H9 (cell line): ENCODE data around the gene FNDC3B. TPM values are rescaled to one million over a fixed set of nuclear protein-coding genes. Genes with fewer than 3 reads are reported as not detected.

Experiments used
- DNase-seq: peaks from one replicate; pipeline ENCODE4 v3.0.0-alpha.2; 2017
- H2AFZ ChIP-seq: one replicate; pipeline ENCODE4 v1.6.1; 2013; ENCODE audit warnings: mild to moderate bottlenecking, low read length, control low read depth, moderate library complexity
- H2AK5ac ChIP-seq: 2 replicates; pipeline ENCODE4 v1.6.1; 2013; ENCODE audit warnings: low read length, control low read depth, mixed read lengths; ENCODE audit not compliant: insufficient read length
- H2BK120ac ChIP-seq: one replicate; pipeline ENCODE4 v1.6.1; 2013; ENCODE audit warnings: low read depth, mild to moderate bottlenecking, low read length, control low read depth, inconsistent platforms; ENCODE audit not compliant: poor library complexity, severe bottlenecking
- H2BK12ac ChIP-seq: 2 replicates; pipeline ENCODE4 v1.6.1; 2013; ENCODE audit warnings: low read length, control low read depth, mixed read lengths, low read depth; ENCODE audit not compliant: insufficient read length
- H2BK15ac ChIP-seq: 2 replicates; pipeline ENCODE4 v1.6.1; 2013; ENCODE audit warnings: low read depth, low read length, control low read depth
- H2BK20ac ChIP-seq: one replicate; pipeline ENCODE4 v1.6.1; 2013; ENCODE audit warnings: low read depth, mild to moderate bottlenecking, low read length, control low read depth, inconsistent platforms; ENCODE audit not compliant: poor library complexity, severe bottlenecking
- H2BK5ac ChIP-seq: 2 replicates; pipeline ENCODE4 v1.6.1; 2013; ENCODE audit warnings: low read length, control low read depth, mixed read lengths; ENCODE audit not compliant: insufficient read length
- H3K14ac ChIP-seq: 2 replicates; pipeline ENCODE4 v1.6.1; 2013; ENCODE audit warnings: low read length, control low read depth; ENCODE audit not compliant: insufficient read depth
- H3K18ac ChIP-seq: 2 replicates; pipeline ENCODE4 v1.6.1; 2013; ENCODE audit warnings: low read depth, mild to moderate bottlenecking, mixed read lengths, low read length, control low read depth; ENCODE audit not compliant: insufficient read length
- H3K23ac ChIP-seq: 2 replicates; pipeline ENCODE4 v1.6.1; 2013; ENCODE audit warnings: low read length, control low read depth, mixed read lengths, low read depth; ENCODE audit not compliant: insufficient read length
- H3K23me2 ChIP-seq: 2 replicates; pipeline ENCODE4 v1.6.1; 2013; ENCODE audit warnings: low read depth, mild to moderate bottlenecking, mixed read lengths, low read length, control low read depth; ENCODE audit not compliant: insufficient read length, poor library complexity, severe bottlenecking
- H3K27ac ChIP-seq: 2 replicates; pipeline ENCODE4 v1.5.1; 2013; ENCODE audit warnings: low read length, control low read depth, mixed read lengths, low read depth; ENCODE audit not compliant: insufficient read length
- H3K27me3 ChIP-seq: 2 replicates; pipeline ENCODE4 v1.6.1; 2013; ENCODE audit warnings: low read length, control low read depth, inconsistent platforms; ENCODE audit not compliant: insufficient read depth
- H3K4ac ChIP-seq: 2 replicates; pipeline ENCODE4 v1.6.1; 2013; ENCODE audit warnings: low read depth, mild to moderate bottlenecking, control low read depth, inconsistent platforms, low read length, moderate library complexity
- H3K4me1 ChIP-seq: 2 replicates; pipeline ENCODE4 v1.6.1; 2013; ENCODE audit warnings: low read length, control low read depth, inconsistent platforms; ENCODE audit not compliant: insufficient read depth
- H3K4me2 ChIP-seq: 2 replicates; pipeline ENCODE4 v1.6.1; 2013; ENCODE audit warnings: low read length, control low read depth, mixed read lengths; ENCODE audit not compliant: insufficient read length, insufficient read depth
- H3K56ac ChIP-seq: 2 replicates; pipeline ENCODE4 v1.6.1; 2013; ENCODE audit warnings: low read depth, mild to moderate bottlenecking, mixed read lengths, low read length, control low read depth; ENCODE audit not compliant: insufficient read length
- H3K79me1 ChIP-seq: 2 replicates; pipeline ENCODE4 v1.6.1; 2013; ENCODE audit warnings: low read depth, mild to moderate bottlenecking, moderate library complexity, low read length, control low read depth, inconsistent platforms; ENCODE audit not compliant: insufficient read depth, poor library complexity, severe bottlenecking
- H3K79me2 ChIP-seq: 2 replicates; pipeline ENCODE4 v1.6.1; 2013; ENCODE audit warnings: low read length, control low read depth, inconsistent platforms; ENCODE audit not compliant: insufficient read depth
- H3K9ac ChIP-seq: 2 replicates; pipeline ENCODE4 v1.6.1; 2013; ENCODE audit warnings: low read length, control low read depth, mixed read lengths; ENCODE audit not compliant: insufficient read length; ENCODE audit errors: extremely low read depth
- H3K9me3 ChIP-seq: one replicate; pipeline ENCODE4 v1.6.1; 2013; ENCODE audit warnings: low read depth, low read length, inconsistent platforms; ENCODE audit not compliant: control insufficient read depth
- H3T11ph ChIP-seq: one replicate; pipeline ENCODE4 v1.6.1; 2013; ENCODE audit warnings: mild to moderate bottlenecking, low read length, control low read depth, inconsistent platforms
- H4K20me1 ChIP-seq: one replicate; pipeline ENCODE4 v1.6.1; 2013; ENCODE audit not compliant: control insufficient read depth, insufficient read length, insufficient read depth
- H4K5ac ChIP-seq: 2 replicates; pipeline ENCODE4 v1.6.1; 2013; ENCODE audit warnings: low read depth, mild to moderate bottlenecking, mixed read lengths, low read length, control low read depth; ENCODE audit not compliant: insufficient read length
- H4K8ac ChIP-seq: replicated peaks from 2 replicates; pipeline ENCODE4 v1.6.1; 2013; ENCODE audit warnings: low read length, control low read depth, mixed read lengths, low read depth; ENCODE audit not compliant: insufficient read length
- H4K91ac ChIP-seq: 2 replicates; pipeline ENCODE4 v1.6.1; 2013; ENCODE audit warnings: low read depth, mild to moderate bottlenecking, moderate library complexity, mixed read lengths, low read length, control low read depth; ENCODE audit not compliant: insufficient read length
- H3K27ac Mint-ChIP-seq, 3 experiments: 2 replicates in 2 of 3; 3 replicates in 1 of 3; pipeline ENCODE4 v1.8.0; 2020 to 2021; ENCODE audit warnings: mixed read lengths in 3 of 3, mild to moderate bottlenecking in 1 of 3, moderate library complexity in 1 of 3
- H3K27me3 Mint-ChIP-seq: 2 replicates; pipeline ENCODE4 v1.8.0; 2021; ENCODE audit warnings: low read depth, mild to moderate bottlenecking, moderate library complexity, mixed read lengths
- H3K36me3 Mint-ChIP-seq, 3 experiments: 2 replicates in 2 of 3; 3 replicates in 1 of 3; pipeline ENCODE4 v1.8.0; 2020 to 2021; ENCODE audit warnings: low read depth in 3 of 3, mixed read lengths in 3 of 3; ENCODE audit not compliant: insufficient read depth in 1 of 3
- H3K4me1 Mint-ChIP-seq, 2 experiments: 2 replicates each; pipeline ENCODE4 v1.8.0; 2020; ENCODE audit warnings: mixed read lengths in 2 of 2
- H3K4me3 Mint-ChIP-seq, 2 experiments: 2 replicates in 1 of 2; 3 replicates in 1 of 2; pipeline ENCODE4 v1.8.0; 2020 to 2021; ENCODE audit warnings: mild to moderate bottlenecking in 2 of 2, mixed read lengths in 2 of 2, moderate library complexity in 1 of 2
- H3K9me3 Mint-ChIP-seq, 2 experiments: 2 replicates in 1 of 2; 3 replicates in 1 of 2; pipeline ENCODE4 v1.8.0; 2020; ENCODE audit warnings: mild to moderate bottlenecking in 2 of 2, mixed read lengths in 2 of 2, moderate library complexity in 1 of 2
- CTCF ChIP-seq: fragments of 200-600 bp; sonication (generic); conservative IDR thresholded peaks from 3 replicates; pipeline ENCODE4 v1.8.0; 2021; ENCODE audit warnings: antibody characterized with exemption, mild to moderate bottlenecking
- WGBS: extraction: QIAGEN DNeasy Blood & Tissue Kit; methylation state at CpG from one replicate; pipeline ENCODE4 v1.1.7; 2013; ENCODE audit warnings: missing lambda C conversion rate, low lambda C conversion rate, mixed read lengths; ENCODE audit not compliant: insufficient read length; ENCODE audit errors: extremely low coverage; 5-methylcytosine and 5-hydroxymethylcytosine counted together
- total RNA-seq: library from RNA; stranded (reverse); gene quantifications from 2 replicates; pipeline ENCODE4 v1.2.1, GENCODE V29; 2021

Gene FNDC3B
- total RNA-seq, 1 experiment from 2014 or later, result 43.8 TPM

GRCh38 chr3:172171396-172172075, 132.2 kb downstream of the FNDC3B start:
- no peak overlapping the region for H3K27ac ChIP-seq

More at GRCh38 chr3:172171396-172172075, 132.2 kb downstream of the FNDC3B start:
- H3T11ph ChIP-seq, result no peak overlapping the region
- H3K14ac ChIP-seq, result no peak overlapping the region
- peaks cover 20% of the 10 kb centered on the region for H3K4me1 ChIP-seq
- H3K27me3 ChIP-seq, result no peaks in the 10 kb centered on the region
- H2BK12ac ChIP-seq, result no peak overlapping the region
- H3K23ac ChIP-seq, result no peak overlapping the region
- no peak overlapping the region for H4K8ac ChIP-seq
- no peak overlapping the region for H4K5ac ChIP-seq
- peak overlapping the region; percentile 66 for H2BK5ac ChIP-seq
- no peaks in the 10 kb centered on the region for H3K79me1 ChIP-seq
- no peak overlapping the region for H4K91ac ChIP-seq
- H3K79me2 ChIP-seq, result peaks cover 1% of the 10 kb centered on the region; the same call in 1 of the 2 replicates
- TF ChIP-seq CTCF, result no peak
- H3K23me2 ChIP-seq, result peaks cover 4% of the 10 kb centered on the region
- no peaks in the 10 kb centered on the region; a peak in 1 of 5 replicates for H3K9me3 Mint-ChIP-seq
- no peaks in the 10 kb centered on the region for H4K20me1 ChIP-seq
- no CpG with 5 or more reads among the region's 2 CpGs for WGBS
- no peak overlapping the region for H2AK5ac ChIP-seq
- no peaks in the 10 kb centered on the region for H3K9me3 ChIP-seq
- no peaks in the 10 kb centered on the region; a peak in 1 of 7 replicates for H3K36me3 Mint-ChIP-seq
- H2BK120ac ChIP-seq, result no peak overlapping the region
- no peak overlapping the region for H3K4me2 ChIP-seq
- H2BK15ac ChIP-seq, result no peak overlapping the region
- no peaks in the 10 kb centered on the region for H3K27me3 Mint-ChIP-seq
- no peak overlapping the region for H3K56ac ChIP-seq
- H3K9ac ChIP-seq, result no peak overlapping the region
- no peak overlapping the region for H3K4ac ChIP-seq
- peaks cover 68 to 74% of the 10 kb centered on the region in 2 experiments for H3K4me1 Mint-ChIP-seq
- H2AFZ ChIP-seq, result no peak overlapping the region
- peak overlapping the region; percentile 85 to 97 (median 90); a peak in 6 of 7 replicates for H3K27ac Mint-ChIP-seq
- no peak for DNase-seq
- H3K18ac ChIP-seq, result no peak overlapping the region
- H3K4me3 Mint-ChIP-seq, result peak overlapping the region in 1 of 2 experiments; percentile 34; a peak in 1 of 5 replicates
- H2BK20ac ChIP-seq, result no peak overlapping the region
